ENCODE results near the gene TAF15. TPM values are rescaled to one million over a fixed set of nuclear protein-coding genes. Genes with fewer than 3 reads are reported as not detected.

Gene TAF15
- total and polyA plus RNA-seq, 2 of the 4 experiments (the other 2 are of a cell fraction), result 46.8 to 98.0 TPM

- Histone ChIP-seq H3K4me3 (ENCODE audit: insufficient read depth, low read depth, low read length) (no peak overlapping the region), H3K23ac (ENCODE audit: low read depth, low read length) (no peak overlapping the region), H4K20me1 (ENCODE audit: insufficient read depth, low read length) (no peaks in the 10 kb centered on the region; the same call in 1 of the 2 replicates), H3K79me1 (ENCODE audit: low read depth in 1 of 2, low read length in 2 of 2) (peaks cover 11 to 13% of the 10 kb centered on the region in 2 experiments; a peak in 2 of 4 replicates), H2BK20ac (ENCODE audit: low read depth, low read length) (no peak overlapping the region), H2AK9ac (replicated peaks; ENCODE audit: low read depth, low read length, poor library complexity) (no peak overlapping the region), H3K18ac (ENCODE audit: low read depth, low read length) (no peak overlapping the region), H2BK15ac (ENCODE audit: low read depth, low read length) (no peak overlapping the region), H3K9me3 (ENCODE audit: control insufficient read depth, insufficient read depth, low read length) (no peaks in the 10 kb centered on the region), H2BK120ac (ENCODE audit: low read depth, low read length) (no peak overlapping the region), H3K27me3 (ENCODE audit: control insufficient read depth, insufficient read depth, low read length) (no peaks in the 10 kb centered on the region), H2BK5ac (ENCODE audit: low read depth, low read length, poor library complexity, severe bottlenecking) (no peak overlapping the region), H3K4me2 (ENCODE audit: low read depth, low read length) (no peak overlapping the region), H3K27ac (ENCODE audit: insufficient read depth, low read length) (no peak overlapping the region), H3K9me1 (ENCODE audit: insufficient read depth, low read length) (no peaks in the 10 kb centered on the region), H2AK5ac (ENCODE audit: low read depth, low read length) (no peak overlapping the region), H3K4ac (ENCODE audit: low read depth, low read length) (no peak overlapping the region), H3K14ac (replicated peaks; ENCODE audit: low read depth, low read length) (no peak overlapping the region), H4K91ac (ENCODE audit: insufficient read depth, low read depth, low read length) (no peak overlapping the region), H3K56ac (ENCODE audit: extremely low read depth, insufficient read depth, low read length) (no peak overlapping the region), H3K9ac (ENCODE audit: low read depth, low read length) (no peak overlapping the region), H4K5ac (ENCODE audit: low read depth, low read length) (no peak overlapping the region), H3K36me3 (ENCODE audit: control insufficient read depth, insufficient read depth, low read length) (peaks cover 34% of the 10 kb centered on the region), H4K8ac (ENCODE audit: low read depth in 2 of 2, low read length in 2 of 2) (no peak overlapping the region), H2AFZ (replicated peaks; ENCODE audit: low read length, poor library complexity) (no peak overlapping the region), H3K4me1 (ENCODE audit: control insufficient read depth, insufficient read depth, low read length) (no peaks in the 10 kb centered on the region)
- in situ Hi-C loops (cut with MboI; ENCODE audit: low sequenced_read_pairs), result no loop called here
- ChIA-PET POLR2A (ENCODE audit: unreplicated experiment) (interaction anchor here (0.6 kb wide), 1 partner anchor 81 kb away, joined by 5 read pairs; no protein-coding TSS in a partner anchor), CTCF (interaction anchor here (0.6 kb wide), 1 partner anchor 31 kb away, joined by 8 read pairs; no protein-coding TSS in a partner anchor)
- intact Hi-C loops (cut with micrococcal nuclease), result no loop called here
- ATAC-seq (ENCODE audit: low read depth) (no peak), DNase-seq (no peak)
- TF ChIP-seq POLR2A (IDR thresholded peaks at IDR 0.05; ENCODE audit: low read depth, low read length) (no peak), CTCF (conservative IDR thresholded peaks at IDR 0.05; ENCODE audit: low read depth, low read length) (no peak), MAFK (IDR thresholded peaks at IDR 0.05; ENCODE audit: low read depth, low read length) (no peak), NFE2L2 (IDR thresholded peaks at IDR 0.05; ENCODE audit: low read depth, low read length) (no peak)
- no TSS peak for BruUV-seq (replicated peaks)
- WGBS, 2 experiments (ENCODE audit: extremely low coverage in 2 of 2, insufficient read length in 1 of 2), result 83% methylated on average over 1 of the region's 4 CpGs; no CpG with 5 or more reads in 1 of the 2 experiments
- dilution Hi-C loops (cut with HindIII; ENCODE audit: low sequenced_read_pairs, unreplicated experiment), result no loop called here
Measured at GRCh38 chr17:35847633-35848373, 38.5 kb downstream of the TAF15 start.

Data from IMR-90 (cell line).